SK-N-MC (cell line): ENCODE measurements around the gene ZNF497.

Source experiments
- DNase-seq: peaks from one replicate; pipeline ENCODE4 v3.0.0-alpha.2; 2011; ENCODE audit warnings: low read depth, low spot score
- H3K27ac ChIP-seq: fragments of 200-600 bp; sonication (generic); 2 replicates; pipeline ENCODE4 v1.5.1; 2016; ENCODE audit warnings: mixed run types
- H3K36me3 ChIP-seq: fragments of 200-600 bp; sonication (generic); 2 replicates; pipeline ENCODE4 v1.6.1; 2017; ENCODE audit warnings: antibody characterized with exemption, low read length, mixed read lengths; ENCODE audit not compliant: insufficient read depth
- H3K4me3 ChIP-seq: fragments of 200-600 bp; sonication (generic); 2 replicates; pipeline ENCODE4 v1.5.1; 2016
- H3K9ac ChIP-seq: fragments of 200-600 bp; sonication (generic); 2 replicates; pipeline ENCODE4 v1.8.0; 2017; ENCODE audit warnings: mixed run types, mixed read lengths; ENCODE audit not compliant: insufficient read length
- H3K9me3 ChIP-seq: fragments of 200-600 bp; sonication (generic); 2 replicates; pipeline ENCODE4 v1.6.1; 2017; ENCODE audit warnings: low read depth, mild to moderate bottlenecking, antibody characterized with exemption, low read length, moderate library complexity, mixed read lengths
- EZH2 ChIP-seq: fragments of 200-600 bp; sonication (generic); IDR thresholded peaks from one replicate; pipeline ENCODE4 v1.6.1; 2017; ENCODE audit warnings: antibody characterized with exemption
- FOXP2 ChIP-seq: optimal IDR thresholded peaks from 2 replicates; pipeline ENCODE3; 2011; ENCODE audit warnings: mild to moderate bottlenecking, moderate library complexity; ENCODE audit not compliant: insufficient read depth; ENCODE audit errors: extremely low read length, control extremely low read depth
- POLR2AphosphoS5 ChIP-seq: IDR thresholded peaks from 2 replicates; pipeline ENCODE4 v1.6.1; 2012; ENCODE audit warnings: mild to moderate bottlenecking, low read depth, low read length, borderline replicate concordance

Gene ZNF497

DNA sequence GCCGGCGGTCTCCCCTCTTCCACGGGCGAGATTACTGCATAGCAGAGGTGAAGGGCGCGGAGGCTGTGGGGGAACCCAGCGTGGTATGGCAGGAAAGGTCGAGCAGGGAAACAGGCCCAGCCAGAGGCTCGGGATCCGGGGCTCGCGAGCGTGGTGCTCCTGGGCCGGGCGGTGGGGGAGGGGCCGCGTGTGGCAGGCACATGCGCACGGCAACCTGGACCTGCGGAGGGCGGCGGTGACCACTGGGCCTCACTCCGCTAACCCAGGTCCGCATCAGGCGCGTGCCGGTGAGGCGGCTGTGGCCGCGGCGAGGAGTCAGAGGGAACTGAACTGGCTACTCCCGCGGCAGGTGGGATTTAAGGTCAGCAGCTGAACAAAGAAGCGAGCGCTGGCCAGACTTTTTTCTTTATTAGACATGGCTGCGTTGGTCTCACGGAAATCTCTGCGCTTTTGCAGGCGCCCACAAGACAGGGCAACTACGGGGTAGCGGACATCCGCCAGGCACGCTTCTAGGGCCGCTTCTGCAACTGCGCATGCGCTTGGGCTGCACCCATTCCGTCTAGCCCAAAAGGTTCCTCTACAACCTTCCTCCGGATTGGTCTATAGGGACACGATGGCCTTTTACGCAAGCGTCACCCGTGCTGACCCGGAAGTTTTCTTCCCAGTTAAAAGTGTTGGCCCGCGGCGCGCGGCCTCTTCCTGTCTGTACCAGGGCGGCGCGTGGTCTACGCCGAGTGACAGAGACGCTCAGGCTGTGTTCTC lies 24.2 kb upstream of the ZNF497 start, which contains the start of gene RPS5:
RPS5 (plus strand) TSS at position 694 of the 762 bp plus-strand sequence. CDS start 869 bp downstream, outside the sequence.
- peak; percentile 98 for DNase-seq
- no peaks in the 10 kb centered on the region for H3K9me3 ChIP-seq
- H3K36me3 ChIP-seq: peaks cover 38% of the 10 kb centered on the region
- peak within 1 kb of the TSS; percentile 99 for H3K9ac ChIP-seq
- TF ChIP-seq POLR2AphosphoS5 (peak; percentile 97), FOXP2 (no peak)
- H3K27ac ChIP-seq: peak within 1 kb of the TSS; percentile 95
- H3K4me3 ChIP-seq: peak within 1 kb of the TSS; percentile 79

DNA sequence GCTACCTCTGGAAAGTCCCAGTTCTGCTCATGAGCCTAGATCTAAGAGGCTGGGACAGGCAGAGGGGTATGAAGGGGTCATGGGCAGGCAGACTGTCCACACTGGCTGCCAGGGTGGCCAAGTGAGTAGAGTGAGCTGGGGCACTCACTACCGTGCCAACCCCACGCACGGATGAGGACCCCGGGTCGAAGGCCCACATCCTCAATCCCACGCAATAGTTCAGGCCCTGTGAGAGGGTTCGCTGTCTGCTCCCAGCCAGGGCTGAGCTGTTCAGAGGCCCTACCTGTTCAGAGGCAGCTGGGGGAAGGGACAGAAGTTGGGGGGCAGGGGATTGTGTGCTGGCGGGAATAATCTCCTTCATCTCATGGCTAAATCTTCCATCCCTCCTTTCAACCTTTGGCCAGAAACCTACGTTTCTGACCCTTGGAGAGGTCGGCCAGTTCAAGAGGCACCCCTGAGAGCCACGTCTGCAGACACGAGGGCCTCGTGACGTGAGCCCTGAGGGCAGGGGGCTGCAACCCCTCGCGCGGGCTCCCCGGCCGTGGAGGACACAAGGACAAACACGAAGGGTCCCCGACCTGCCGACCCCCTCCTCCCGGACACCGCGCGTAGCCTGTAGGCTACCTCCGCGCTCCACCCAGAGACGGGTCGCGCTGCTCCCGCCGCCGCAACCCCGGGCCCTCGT lies 23.5 kb upstream of the ZNF497 start:
- peaks cover 31% of the 10 kb centered on the region for H3K36me3 ChIP-seq
- H3K9me3 ChIP-seq: no peaks in the 10 kb centered on the region
- peak overlapping the region; percentile 95 for H3K27ac ChIP-seq
- DNase-seq: no peak
- H3K4me3 ChIP-seq: peak overlapping the region; percentile 79
- peak overlapping the region; percentile 99 for H3K9ac ChIP-seq
- no peak; the same call in 1 of the 2 replicates for TF ChIP-seq POLR2AphosphoS5
- TF ChIP-seq EZH2: no peak
- TF ChIP-seq FOXP2: no peak

DNA sequence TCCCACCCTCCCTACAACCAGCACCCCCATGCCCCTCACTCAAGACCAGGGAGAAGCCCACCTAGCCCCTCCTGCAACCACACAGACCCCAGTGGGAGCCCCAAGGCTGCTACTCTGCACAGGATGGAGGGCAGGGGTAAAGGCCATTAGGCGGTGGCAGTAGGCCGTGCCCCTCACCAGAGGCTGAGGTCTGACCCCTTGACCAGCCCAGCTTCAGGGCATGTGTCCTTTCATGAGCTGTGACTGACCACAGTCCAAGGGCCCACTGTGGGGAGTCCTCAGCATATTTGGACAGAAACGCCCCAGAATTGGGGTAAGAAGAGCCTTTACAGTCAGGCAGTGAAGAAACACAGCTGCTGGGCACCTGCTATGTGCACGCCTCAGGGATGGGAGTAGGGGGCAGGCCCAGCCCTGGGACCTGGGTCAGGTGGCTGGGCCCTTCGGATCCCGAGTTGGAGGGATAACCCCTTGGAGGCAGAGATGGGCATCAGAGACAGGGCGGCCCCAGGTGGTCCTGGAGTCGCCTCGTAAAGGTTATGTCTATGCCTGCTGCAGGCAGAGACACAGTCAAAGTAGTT lies 22.9 kb upstream of the ZNF497 start:
- DNase-seq: no peak
- H3K36me3 ChIP-seq: peaks cover 25% of the 10 kb centered on the region
- H3K9ac ChIP-seq: no peak overlapping the region
- H3K27ac ChIP-seq: no peak overlapping the region
- TF ChIP-seq FOXP2 (no peak), POLR2AphosphoS5 (no peak), EZH2 (no peak)
- H3K4me3 ChIP-seq: no peak overlapping the region
- no peaks in the 10 kb centered on the region for H3K9me3 ChIP-seq

DNA sequence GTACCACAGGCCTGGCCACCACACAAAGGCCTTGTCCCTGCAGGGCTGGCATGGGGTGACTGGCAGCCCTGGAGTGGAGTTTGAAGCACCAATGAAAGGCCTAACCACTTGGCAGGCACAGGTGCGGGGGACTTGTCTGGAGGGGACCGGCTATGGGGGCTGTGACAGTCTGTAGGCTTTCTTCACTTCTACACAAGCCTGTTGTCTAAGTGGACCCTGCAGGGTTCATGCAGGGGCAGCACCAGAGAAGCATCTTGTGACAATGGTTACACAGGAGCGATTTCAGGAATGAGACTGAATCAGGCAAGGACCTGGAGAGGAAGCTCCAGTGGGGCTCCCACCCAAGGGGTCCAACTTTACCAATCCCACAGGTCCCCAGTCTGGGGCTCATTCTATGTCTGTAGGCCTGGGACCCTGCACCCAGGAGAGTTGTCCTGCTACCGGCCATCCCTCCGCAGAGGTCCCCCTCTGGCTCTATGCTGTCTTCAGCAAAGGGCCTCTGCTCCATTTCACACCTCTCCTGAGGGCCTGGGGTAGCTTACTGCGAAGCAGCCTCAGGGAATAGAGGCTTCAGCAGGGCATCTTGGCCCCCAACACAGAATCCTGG lies 20.5 kb upstream of the ZNF497 start:
- Histone ChIP-seq H3K9ac (no peak overlapping the region), H3K36me3 (peaks cover 4% of the 10 kb centered on the region), H3K4me3 (no peak overlapping the region), H3K9me3 (no peaks in the 10 kb centered on the region), H3K27ac (no peak overlapping the region)
- no peak for DNase-seq
- TF ChIP-seq EZH2: no peak
- no peak for TF ChIP-seq POLR2AphosphoS5
- TF ChIP-seq FOXP2: no peak

DNA sequence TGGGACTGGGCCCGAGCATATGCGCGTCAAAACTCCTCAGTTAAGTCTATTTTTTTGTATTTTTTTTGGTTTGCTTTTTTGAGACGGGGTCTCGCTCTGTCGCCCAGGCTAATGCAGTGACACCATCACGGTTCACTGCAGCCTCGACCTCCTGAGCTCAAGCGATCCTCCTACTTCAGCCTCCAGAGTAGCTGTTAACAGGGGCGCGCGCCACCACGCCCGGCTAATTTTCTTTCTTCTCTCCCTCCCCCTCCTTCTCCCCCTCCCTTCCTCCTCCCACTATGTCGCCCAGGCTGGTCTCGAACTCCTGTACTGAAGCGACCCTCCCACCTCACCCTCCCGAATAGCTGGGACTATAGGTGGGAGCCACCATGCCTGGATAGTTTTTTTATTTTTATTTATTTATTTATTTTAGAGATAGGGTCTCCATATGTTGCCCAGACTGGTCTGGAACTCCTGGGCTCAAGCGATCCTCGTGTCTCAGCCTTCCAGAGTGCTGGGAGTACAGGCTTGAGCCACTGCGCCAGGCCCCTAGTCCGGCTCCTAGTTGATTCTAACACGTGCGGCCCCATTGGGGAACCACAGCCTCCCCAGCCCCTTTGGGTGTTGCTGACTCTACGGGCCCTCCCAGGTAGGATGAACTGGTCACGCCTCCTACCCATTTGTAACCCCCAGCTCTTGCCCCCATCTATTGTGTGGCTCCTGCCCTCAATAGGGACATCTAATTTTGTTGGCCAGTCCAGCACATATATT lies 19.1 kb upstream of the ZNF497 start:
- H3K9ac ChIP-seq: peak overlapping the region; percentile 74
- TF ChIP-seq EZH2 (no peak), POLR2AphosphoS5 (no peak), FOXP2 (no peak)
- no peaks in the 10 kb centered on the region for H3K9me3 ChIP-seq
- H3K4me3 ChIP-seq: peak overlapping the region; percentile 82
- no peaks in the 10 kb centered on the region for H3K36me3 ChIP-seq
- no peak for DNase-seq
- H3K27ac ChIP-seq: no peak overlapping the region

DNA sequence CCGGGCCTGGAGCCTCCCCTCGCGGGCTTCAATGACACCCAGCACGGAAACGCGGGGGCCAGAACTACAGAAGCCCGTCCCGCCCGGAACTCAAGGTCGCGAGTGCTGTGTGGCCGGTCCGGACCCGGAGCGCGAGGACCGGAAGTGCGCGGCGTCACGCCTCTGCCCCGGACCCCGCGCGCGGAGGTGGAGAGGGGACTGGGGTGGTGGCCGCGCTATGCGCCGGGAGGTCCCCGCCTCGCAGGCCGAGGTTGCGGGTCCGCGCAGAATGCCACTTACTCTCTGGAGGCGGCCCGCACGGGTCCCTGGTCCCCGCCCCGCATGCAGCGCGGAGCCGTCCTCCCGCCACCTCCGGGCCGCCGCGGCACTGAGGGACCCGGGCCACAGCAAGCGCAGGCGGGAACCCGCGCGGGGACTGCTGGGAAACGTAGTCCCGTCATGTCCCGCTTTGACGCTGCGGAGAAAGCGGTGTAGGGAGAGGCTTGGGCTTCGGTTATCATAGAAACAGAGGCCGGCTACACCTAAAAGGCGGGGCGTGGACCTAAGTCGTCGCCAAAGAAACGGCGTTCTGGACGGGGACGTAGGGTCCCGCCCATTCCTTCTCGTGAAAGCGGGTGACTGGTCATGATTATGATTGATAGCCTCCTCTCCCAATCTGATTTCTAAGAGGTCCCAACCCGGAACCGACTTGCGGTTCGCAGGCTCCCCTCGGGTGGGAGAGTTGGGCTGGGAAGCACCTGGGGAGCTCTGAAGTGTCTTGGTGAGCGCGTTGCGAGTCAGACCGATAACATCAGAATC lies 18.3 kb upstream of the ZNF497 start, which contains the start of gene ZNF837:
ZNF837 (minus strand) TSS at position 369 of the 798 bp plus-strand sequence. CDS start 11,698 bp downstream, outside the sequence.
- TF ChIP-seq FOXP2: peak; percentile 88
- TF ChIP-seq EZH2: no peak
- peak; percentile 63; the same call in 1 of the 2 replicates for TF ChIP-seq POLR2AphosphoS5
- peak; percentile 99 for DNase-seq

More for the DNA sequence above, 18.3 kb upstream of the ZNF497 start, which contains the start of gene ZNF837:
- H3K9me3 ChIP-seq: no peaks in the 10 kb centered on the region
- no peaks in the 10 kb centered on the region for H3K36me3 ChIP-seq
- peak within 1 kb of the TSS; percentile 82 for H3K4me3 ChIP-seq
- H3K9ac ChIP-seq: peak within 1 kb of the TSS; percentile 83
- H3K27ac ChIP-seq: peak within 1 kb of the TSS; percentile 70
